HepG2 (cell line): ENCODE results near the gene MIF4GD. TPM values are rescaled to one million over a fixed set of nuclear protein-coding genes. Genes with fewer than 3 reads are reported as not detected.

Experiments
- IRF2 ChIP-seq: IDR thresholded peaks from 2 replicates; pipeline ENCODE4 v1.6.1; 2018; ENCODE audit warnings: missing genetic modification reagents, missing compliant biosample characterization
- MXI1 ChIP-seq: IDR thresholded peaks from 3 replicates; pipeline ENCODE4 v1.6.1; 2012; ENCODE audit warnings: low read depth, low read length, inconsistent platforms, borderline replicate concordance
- NFRKB ChIP-seq: fragments of 450-650 bp; IDR thresholded peaks from 2 replicates; pipeline ENCODE4 v1.6.1; 2017
- NR1H2 ChIP-seq: sonication (generic); formaldehyde crosslinking; IDR thresholded peaks from 2 replicates; pipeline ENCODE4 v1.8.1; 2022; ENCODE audit warnings: low read depth, missing genetic modification reagents, borderline replicate concordance
- NR2F1 ChIP-seq, 2 experiments: fragments of 450-650 bp in 1 of 2; formaldehyde crosslinking in 1 of 2; IDR thresholded peaks; 2 replicates each; pipeline versions ENCODE4 v1.5.0 to v1.6.1; 2016 to 2020; ENCODE audit warnings: mild to moderate bottlenecking in 1 of 2, missing compliant biosample characterization in 1 of 2, missing genetic modification reagents in 1 of 2, moderate library complexity in 1 of 2
- PPARG ChIP-seq: conservative IDR thresholded peaks from 2 replicates; pipeline ENCODE4 v1.6.1; 2016; ENCODE audit warnings: missing biosample characterization, missing genetic modification reagents
- ZFAT ChIP-seq: sonication (generic); formaldehyde crosslinking; conservative IDR thresholded peaks from 2 replicates; pipeline ENCODE4 v1.8.1; 2023; ENCODE audit warnings: missing genetic modification reagents, inconsistent platforms
- ZNF441 ChIP-seq: sonication (generic); formaldehyde crosslinking; IDR thresholded peaks from 2 replicates; pipeline ENCODE4 v1.7.0; 2021; ENCODE audit warnings: missing genetic modification reagents, borderline replicate concordance
- ZNF598 ChIP-seq: sonication (generic); formaldehyde crosslinking; IDR thresholded peaks from 2 replicates; pipeline ENCODE4 v1.5.1; 2020; ENCODE audit warnings: mild to moderate bottlenecking, missing genetic modification reagents, borderline replicate concordance
- polyA plus RNA-seq, 8 experiments: library from polyadenylated mRNA; depleted of rRNA in 3 of 8; stranded (reverse) in 7 of 8; unstranded in 1 of 8; fragments of >200 nt; fragmentation: Illumina TruSeq in 4 of 8; extraction: Trizol in 4 of 8; gene quantifications; 2 replicates each; pipeline versions ENCODE4 v1.2.1 to v1.2.3, GENCODE V29; 2011 to 2016; ENCODE audit warnings: low read depth in 4 of 8, missing spikeins in 1 of 8, mixed read lengths in 1 of 8; ENCODE audit not compliant: insufficient read depth in 1 of 8
- total RNA-seq, 5 experiments: library from RNA; depleted of rRNA; stranded (reverse); fragments of >200 nt; fragmentation: Illumina TruSeq; extraction: Trizol; gene quantifications; 2 replicates each; pipeline ENCODE4 v1.2.3, GENCODE V29; 2016; ENCODE audit warnings: low read depth in 1 of 5
- TF ChIP-seq, protein P1 (sequence below): sonication (generic); formaldehyde crosslinking; IDR thresholded peaks from 2 replicates; pipeline ENCODE4 v1.8.0; 2022; ENCODE audit warnings: missing genetic modification reagents, mild to moderate bottlenecking, moderate library complexity, borderline replicate concordance
- TF ChIP-seq, protein P2 (sequence below): sonication (generic); formaldehyde crosslinking; IDR thresholded peaks from 2 replicates; pipeline ENCODE4 v1.5.0; 2020; ENCODE audit warnings: missing genetic modification reagents, mild to moderate bottlenecking, borderline replicate concordance
- TF ChIP-seq, protein P3 (sequence below): IDR thresholded peaks from 2 replicates; pipeline ENCODE4 v1.6.1; 2016; ENCODE audit warnings: low read depth, missing genetic modification reagents, missing compliant biosample characterization
- TF ChIP-seq, protein P4 (sequence below): sonication (generic); formaldehyde crosslinking; IDR thresholded peaks from 2 replicates; pipeline ENCODE4 v1.5.0; 2020; ENCODE audit warnings: missing genetic modification reagents, mild to moderate bottlenecking, borderline replicate concordance
- TF ChIP-seq, protein P5 (sequence below): sonication (generic); formaldehyde crosslinking; IDR thresholded peaks from 2 replicates; pipeline ENCODE4 v1.5.1; 2020; ENCODE audit warnings: mild to moderate bottlenecking, missing genetic modification reagents

The MIF4GD gene
- total and polyA plus RNA-seq, 2 of the 13 experiments (the other 11 are each of a cell fraction or from before 2014, with no cell fraction given), result 14.0 to 28.0 TPM

DNA sequence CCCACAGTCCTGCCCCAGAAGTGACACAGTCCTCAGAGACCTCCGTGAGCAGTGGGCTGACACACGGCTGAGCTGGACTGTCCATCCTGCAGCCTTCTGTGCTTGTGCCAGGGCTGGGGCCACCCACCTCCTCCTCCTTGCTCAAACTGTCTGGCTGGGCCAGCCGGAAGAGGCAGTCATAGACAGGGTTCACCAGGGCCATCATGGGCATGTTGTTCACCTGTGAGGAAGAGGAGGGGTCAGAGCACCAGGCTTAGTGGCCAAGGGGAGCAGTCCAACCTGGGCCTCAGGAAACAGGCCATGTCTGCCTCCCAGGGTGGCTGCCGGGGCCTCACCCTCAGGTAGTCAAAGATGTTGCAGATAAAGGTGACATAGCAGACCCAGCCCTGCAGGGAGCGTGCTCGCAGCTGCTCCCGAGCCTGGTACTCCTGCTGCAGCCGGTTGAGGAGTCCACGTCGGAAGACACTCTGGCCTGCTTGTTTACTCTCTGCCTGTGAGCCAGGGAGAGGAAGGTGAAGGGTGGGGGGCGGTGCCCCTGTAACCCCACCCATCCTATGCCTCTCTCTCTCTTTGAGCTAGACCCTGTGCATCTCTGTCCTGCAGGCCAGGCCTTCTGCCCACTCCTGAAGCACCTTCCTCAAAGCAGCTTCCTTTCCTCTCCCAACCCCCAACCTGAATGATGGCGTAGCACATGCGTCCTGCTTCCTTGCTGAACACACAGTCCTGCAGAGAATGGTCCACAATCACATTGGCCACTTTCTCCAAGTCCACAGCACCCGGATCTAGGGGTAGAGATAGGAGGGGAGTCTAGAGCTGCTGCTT lies 3.4 kb downstream of the MIF4GD start (continued):
- peak; percentile 47; the same call in 1 of the 2 replicates for TF ChIP-seq ZNF441 (CRISPR knock-in tag)
- no peak for TF ChIP-seq NR2F1 (CRISPR knock-in tag; IDR thresholded peaks at IDR 0.05)
- TF ChIP-seq, protein P1, sequence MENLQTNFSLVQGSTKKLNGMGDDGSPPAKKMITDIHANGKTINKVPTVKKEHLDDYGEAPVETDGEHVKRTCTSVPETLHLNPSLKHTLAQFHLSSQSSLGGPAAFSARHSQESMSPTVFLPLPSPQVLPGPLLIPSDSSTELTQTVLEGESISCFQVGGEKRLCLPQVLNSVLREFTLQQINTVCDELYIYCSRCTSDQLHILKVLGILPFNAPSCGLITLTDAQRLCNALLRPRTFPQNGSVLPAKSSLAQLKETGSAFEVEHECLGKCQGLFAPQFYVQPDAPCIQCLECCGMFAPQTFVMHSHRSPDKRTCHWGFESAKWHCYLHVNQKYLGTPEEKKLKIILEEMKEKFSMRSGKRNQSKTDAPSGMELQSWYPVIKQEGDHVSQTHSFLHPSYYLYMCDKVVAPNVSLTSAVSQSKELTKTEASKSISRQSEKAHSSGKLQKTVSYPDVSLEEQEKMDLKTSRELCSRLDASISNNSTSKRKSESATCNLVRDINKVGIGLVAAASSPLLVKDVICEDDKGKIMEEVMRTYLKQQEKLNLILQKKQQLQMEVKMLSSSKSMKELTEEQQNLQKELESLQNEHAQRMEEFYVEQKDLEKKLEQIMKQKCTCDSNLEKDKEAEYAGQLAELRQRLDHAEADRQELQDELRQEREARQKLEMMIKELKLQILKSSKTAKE, result no peak; the same call in 1 of the 2 replicates
- TF ChIP-seq IRF2 (CRISPR knock-in tag), result peak; percentile 84
- TF ChIP-seq ZNF598 (CRISPR knock-in tag), result peak; percentile 93; the same call in 1 of the 2 replicates
- no peak for TF ChIP-seq ZFAT (CRISPR knock-in tag)
- TF ChIP-seq, protein P2, sequence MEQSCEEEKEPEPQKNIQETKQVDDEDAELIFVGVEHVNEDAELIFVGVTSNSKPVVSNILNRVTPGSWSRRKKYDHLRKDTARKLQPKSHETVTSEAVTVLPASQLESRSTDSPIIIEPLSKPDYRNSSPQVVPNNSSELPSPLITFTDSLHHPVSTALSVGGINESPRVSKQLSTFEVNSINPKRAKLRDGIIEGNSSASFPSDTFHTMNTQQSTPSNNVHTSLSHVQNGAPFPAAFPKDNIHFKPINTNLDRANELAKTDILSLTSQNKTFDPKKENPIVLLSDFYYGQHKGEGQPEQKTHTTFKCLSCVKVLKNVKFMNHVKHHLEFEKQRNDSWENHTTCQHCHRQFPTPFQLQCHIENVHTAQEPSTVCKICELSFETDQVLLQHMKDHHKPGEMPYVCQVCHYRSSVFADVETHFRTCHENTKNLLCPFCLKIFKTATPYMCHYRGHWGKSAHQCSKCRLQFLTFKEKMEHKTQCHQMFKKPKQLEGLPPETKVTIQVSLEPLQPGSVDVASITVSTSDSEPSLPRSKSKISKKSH (CRISPR knock-in tag), result peak; percentile 82; the same call in 1 of the 2 replicates
- peak; percentile 61; the same call in 1 of the 2 replicates for TF ChIP-seq PPARG
- peak; percentile 61; the same call in 1 of the 3 replicates for TF ChIP-seq MXI1
- TF ChIP-seq NR1H2, result 0 out of 2 replicates have a peak, but pooled peaks have one; percentile 58
- TF ChIP-seq, protein P3, sequence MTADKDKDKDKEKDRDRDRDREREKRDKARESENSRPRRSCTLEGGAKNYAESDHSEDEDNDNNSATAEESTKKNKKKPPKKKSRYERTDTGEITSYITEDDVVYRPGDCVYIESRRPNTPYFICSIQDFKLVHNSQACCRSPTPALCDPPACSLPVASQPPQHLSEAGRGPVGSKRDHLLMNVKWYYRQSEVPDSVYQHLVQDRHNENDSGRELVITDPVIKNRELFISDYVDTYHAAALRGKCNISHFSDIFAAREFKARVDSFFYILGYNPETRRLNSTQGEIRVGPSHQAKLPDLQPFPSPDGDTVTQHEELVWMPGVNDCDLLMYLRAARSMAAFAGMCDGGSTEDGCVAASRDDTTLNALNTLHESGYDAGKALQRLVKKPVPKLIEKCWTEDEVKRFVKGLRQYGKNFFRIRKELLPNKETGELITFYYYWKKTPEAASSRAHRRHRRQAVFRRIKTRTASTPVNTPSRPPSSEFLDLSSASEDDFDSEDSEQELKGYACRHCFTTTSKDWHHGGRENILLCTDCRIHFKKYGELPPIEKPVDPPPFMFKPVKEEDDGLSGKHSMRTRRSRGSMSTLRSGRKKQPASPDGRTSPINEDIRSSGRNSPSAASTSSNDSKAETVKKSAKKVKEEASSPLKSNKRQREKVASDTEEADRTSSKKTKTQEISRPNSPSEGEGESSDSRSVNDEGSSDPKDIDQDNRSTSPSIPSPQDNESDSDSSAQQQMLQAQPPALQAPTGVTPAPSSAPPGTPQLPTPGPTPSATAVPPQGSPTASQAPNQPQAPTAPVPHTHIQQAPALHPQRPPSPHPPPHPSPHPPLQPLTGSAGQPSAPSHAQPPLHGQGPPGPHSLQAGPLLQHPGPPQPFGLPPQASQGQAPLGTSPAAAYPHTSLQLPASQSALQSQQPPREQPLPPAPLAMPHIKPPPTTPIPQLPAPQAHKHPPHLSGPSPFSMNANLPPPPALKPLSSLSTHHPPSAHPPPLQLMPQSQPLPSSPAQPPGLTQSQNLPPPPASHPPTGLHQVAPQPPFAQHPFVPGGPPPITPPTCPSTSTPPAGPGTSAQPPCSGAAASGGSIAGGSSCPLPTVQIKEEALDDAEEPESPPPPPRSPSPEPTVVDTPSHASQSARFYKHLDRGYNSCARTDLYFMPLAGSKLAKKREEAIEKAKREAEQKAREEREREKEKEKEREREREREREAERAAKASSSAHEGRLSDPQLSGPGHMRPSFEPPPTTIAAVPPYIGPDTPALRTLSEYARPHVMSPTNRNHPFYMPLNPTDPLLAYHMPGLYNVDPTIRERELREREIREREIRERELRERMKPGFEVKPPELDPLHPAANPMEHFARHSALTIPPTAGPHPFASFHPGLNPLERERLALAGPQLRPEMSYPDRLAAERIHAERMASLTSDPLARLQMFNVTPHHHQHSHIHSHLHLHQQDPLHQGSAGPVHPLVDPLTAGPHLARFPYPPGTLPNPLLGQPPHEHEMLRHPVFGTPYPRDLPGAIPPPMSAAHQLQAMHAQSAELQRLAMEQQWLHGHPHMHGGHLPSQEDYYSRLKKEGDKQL (CRISPR knock-in tag), result no peak
- TF ChIP-seq, protein P4, sequence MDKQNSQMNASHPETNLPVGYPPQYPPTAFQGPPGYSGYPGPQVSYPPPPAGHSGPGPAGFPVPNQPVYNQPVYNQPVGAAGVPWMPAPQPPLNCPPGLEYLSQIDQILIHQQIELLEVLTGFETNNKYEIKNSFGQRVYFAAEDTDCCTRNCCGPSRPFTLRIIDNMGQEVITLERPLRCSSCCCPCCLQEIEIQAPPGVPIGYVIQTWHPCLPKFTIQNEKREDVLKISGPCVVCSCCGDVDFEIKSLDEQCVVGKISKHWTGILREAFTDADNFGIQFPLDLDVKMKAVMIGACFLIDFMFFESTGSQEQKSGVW (CRISPR knock-in tag), result no peak
- TF ChIP-seq, protein P5, sequence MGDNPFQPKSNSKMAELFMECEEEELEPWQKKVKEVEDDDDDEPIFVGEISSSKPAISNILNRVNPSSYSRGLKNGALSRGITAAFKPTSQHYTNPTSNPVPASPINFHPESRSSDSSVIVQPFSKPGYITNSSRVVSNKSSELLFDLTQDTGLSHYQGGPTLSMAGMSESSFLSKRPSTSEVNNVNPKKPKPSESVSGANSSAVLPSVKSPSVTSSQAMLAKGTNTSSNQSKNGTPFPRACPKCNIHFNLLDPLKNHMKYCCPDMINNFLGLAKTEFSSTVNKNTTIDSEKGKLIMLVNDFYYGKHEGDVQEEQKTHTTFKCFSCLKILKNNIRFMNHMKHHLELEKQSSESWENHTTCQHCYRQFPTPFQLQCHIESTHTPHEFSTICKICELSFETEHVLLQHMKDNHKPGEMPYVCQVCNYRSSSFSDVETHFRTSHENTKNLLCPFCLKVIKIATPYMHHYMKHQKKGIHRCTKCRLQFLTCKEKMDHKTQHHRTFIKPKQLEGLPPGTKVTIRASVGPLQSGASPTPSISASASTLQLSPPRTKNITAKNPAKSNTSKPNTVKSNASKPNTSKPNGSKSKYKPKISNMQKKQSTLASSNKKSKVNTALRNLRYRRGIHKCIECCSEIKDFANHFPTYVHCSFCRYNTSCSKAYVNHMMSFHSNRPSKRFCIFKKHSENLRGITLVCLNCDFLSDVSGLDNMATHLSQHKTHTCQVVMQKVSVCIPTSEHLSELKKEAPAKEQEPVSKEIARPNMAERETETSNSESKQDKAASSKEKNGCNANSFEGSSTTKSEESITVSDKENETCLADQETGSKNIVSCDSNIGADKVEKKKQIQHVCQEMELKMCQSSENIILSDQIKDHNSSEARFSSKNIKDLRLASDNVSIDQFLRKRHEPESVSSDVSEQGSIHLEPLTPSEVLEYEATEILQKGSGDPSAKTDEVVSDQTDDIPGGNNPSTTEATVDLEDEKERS (CRISPR knock-in tag), result peak; percentile 81
- no peak for TF ChIP-seq NFRKB
